Activated naive CD8-positive, alpha-beta T cell treated with anti-CD3 and anti-CD28 coated beads, Interleukin-2, amount 10 ng/mL, durations not matched to agents 7 days and 5 days (primary cell): ENCODE data around the gene CCDC141. TPM values are rescaled to one million over a fixed set of nuclear protein-coding genes. Genes with fewer than 3 reads are reported as not detected.
"Not testable (repeated sequence)": the region's sequence is repeated elsewhere in the genome, so short reads cannot be mapped to it uniquely, and the experiment has no call there.

Source experiments
- ATAC-seq: fragments of 150-1000 bp; cut with Tn5 transposase; one replicate; pipeline ENCODE4 v1.10.0; 2021; ENCODE audit warnings: low read depth, moderate library complexity
- POLR2A ChIA-PET: fragments of 350-600 bp; sonication (Branson Sonifier 250); formaldehyde crosslinking; loops from one replicate; lab custom pipeline; 2021; ENCODE audit warnings: antibody characterized with exemption; lab: Charles Lee
- DNase-seq: peaks from one replicate; pipeline ENCODE4 v3.0.0; 2021
- H3K27ac Mint-ChIP-seq: one replicate; pipeline ENCODE4 v1.8.0; 2022; ENCODE audit warnings: mild to moderate bottlenecking, mixed read lengths
- H3K27me3 Mint-ChIP-seq: one replicate; pipeline ENCODE4 v1.8.0; 2022; ENCODE audit warnings: mild to moderate bottlenecking, moderate library complexity, mixed read lengths
- H3K36me3 Mint-ChIP-seq: one replicate; pipeline ENCODE4 v1.8.0; 2021; ENCODE audit warnings: mild to moderate bottlenecking, mixed read lengths
- H3K4me1 Mint-ChIP-seq: one replicate; pipeline ENCODE4 v1.8.0; 2021; ENCODE audit warnings: mixed read lengths
- H3K4me3 Mint-ChIP-seq: one replicate; pipeline ENCODE4 v1.8.0; 2022; ENCODE audit warnings: mild to moderate bottlenecking, moderate library complexity, mixed read lengths
- H3K9me3 Mint-ChIP-seq: one replicate; pipeline ENCODE4 v1.8.0; 2021; ENCODE audit warnings: mixed read lengths
- total RNA-seq, 2 experiments: library from RNA; stranded (reverse); gene quantifications; one replicate each; pipeline ENCODE4 v1.2.3, GENCODE V29; 2021

CCDC141 gene
- total RNA-seq, 2 experiments from 2014 or later, result 11.8 to 15.0 TPM

DNA sequence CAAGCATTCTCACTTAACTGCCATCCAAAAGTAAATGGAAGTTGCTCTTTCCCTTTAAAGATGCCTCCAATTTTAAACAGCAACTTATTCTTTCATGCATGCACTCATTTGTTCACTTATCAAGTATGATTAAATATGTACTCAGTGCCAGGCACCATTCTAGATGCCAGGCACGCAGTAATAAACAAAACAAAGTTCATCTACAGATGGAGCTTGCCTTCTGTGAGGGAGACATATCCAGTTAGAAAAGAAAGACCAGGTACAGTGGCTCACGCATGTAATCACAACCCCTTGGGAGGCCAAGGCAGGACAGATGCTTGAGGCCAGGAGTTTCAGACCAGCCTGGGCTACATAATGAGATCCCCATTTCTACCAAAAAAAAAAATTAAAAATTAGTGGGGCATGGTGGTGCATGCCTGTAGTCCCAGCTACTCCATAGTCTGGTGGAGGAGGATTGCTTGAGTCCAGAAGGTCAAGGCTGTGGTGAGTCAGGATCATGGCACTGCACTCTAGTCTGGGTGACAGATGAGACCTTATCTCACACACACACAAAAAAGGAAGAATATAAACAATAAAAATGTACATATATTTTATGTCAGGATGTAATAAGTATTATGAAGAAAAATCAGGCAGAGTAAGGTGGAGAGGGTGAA is 19.2 kb upstream of the CCDC141 start:
- Mint-ChIP-seq H3K36me3 (peaks cover 16% of the 10 kb centered on the region), H3K4me1 (no peaks in the 10 kb centered on the region), H3K4me3 (no peak overlapping the region), H3K27me3 (no peaks in the 10 kb centered on the region), H3K27ac (no peak overlapping the region), H3K9me3 (peaks cover 11% of the 10 kb centered on the region)
- POLR2A ChIA-PET, result no interaction called here
- DNase-seq (no peak), ATAC-seq (no peak)

DNA sequence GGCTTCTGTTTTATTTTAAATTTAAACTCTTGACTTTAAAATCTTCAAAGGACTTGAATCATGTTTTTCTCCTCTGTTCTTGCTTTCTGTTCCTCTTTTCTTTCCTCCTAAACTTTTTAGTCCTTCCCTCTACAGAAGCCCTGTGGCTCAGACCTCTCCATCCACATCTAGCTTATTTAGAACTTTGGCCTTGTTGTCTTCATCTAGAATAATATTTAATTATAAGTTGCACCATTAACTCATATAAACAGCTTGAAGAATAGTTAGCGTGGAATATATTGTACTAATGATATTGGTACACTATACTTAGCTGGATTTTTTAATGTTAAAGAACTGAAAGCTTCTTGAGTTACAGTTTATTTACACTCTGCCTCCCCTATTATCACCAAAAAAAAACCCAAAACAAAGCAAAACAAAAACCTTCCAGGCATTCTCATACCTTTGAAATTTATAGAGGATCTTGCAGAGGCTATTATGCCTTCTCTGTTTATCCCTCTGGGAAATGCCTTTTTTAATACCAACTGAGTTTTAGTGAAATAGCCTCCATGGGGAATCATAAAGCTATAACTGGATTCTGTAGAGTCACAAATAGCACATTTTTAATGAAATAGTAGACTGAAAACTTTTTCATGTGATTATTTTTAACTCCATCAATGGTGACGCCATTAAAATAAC is 9.2 kb upstream of the CCDC141 start:
- Mint-ChIP-seq H3K27ac (no peak overlapping the region), H3K36me3 (no peaks in the 10 kb centered on the region), H3K4me3 (no peak overlapping the region), H3K9me3 (peaks cover 3% of the 10 kb centered on the region), H3K4me1 (no peaks in the 10 kb centered on the region), H3K27me3 (no peaks in the 10 kb centered on the region)
- DNase-seq (no peak), ATAC-seq (no peak)
- POLR2A ChIA-PET, result interaction anchor here (0.7 kb wide), 1 partner anchor 9 kb away, joined by 3 read pairs; the partner anchor contains the start of gene CCDC141

DNA sequence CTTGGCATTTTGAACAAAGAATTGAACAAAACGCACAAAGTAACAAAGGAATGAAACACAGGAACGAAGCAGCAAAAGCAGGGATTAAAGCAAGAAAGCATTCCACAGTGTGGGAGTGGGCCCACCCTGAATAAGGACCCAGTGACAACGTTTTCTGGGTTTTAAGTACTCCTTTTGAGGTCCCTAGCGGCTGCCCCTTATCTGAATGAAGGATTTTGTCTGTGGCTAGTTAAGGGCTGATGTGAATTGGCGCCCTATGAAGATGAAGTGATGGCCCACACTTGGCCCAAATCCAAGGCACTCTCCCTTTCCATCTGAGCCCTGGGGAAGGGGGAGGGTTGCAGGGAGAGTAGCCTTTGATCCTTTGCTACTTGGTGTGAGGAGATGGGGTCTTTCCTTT is 7.8 kb upstream of the CCDC141 start:
- Mint-ChIP-seq H3K27ac (no peak overlapping the region), H3K27me3 (no peaks in the 10 kb centered on the region), H3K4me1 (no peaks in the 10 kb centered on the region), H3K9me3 (no peaks in the 10 kb centered on the region), H3K4me3 (no peak overlapping the region), H3K36me3 (no peaks in the 10 kb centered on the region)
- POLR2A ChIA-PET, result no interaction called here
- no peak for ATAC-seq
- no peak for DNase-seq

DNA sequence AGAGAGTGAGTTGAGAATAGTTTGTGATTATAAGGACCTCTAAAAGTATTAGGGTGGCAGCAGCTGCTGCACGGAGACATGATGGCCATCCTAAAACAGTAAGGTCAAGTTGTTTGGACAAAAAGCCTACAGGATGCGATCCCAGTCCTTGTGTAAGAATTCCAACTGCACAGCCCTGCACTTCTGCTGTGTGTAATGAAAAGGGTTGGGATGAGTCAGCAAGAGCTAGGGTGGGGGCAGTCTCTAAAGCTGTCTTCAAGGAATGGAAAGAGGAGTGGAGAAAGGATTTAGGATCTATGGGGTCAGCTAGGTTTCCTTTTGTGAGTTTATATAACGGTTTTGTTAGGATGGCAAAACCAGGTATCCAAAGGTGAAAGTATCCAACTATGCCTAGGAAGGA is 3.6 kb upstream of the CCDC141 start:
- H3K36me3 Mint-ChIP-seq, H3K4me3 Mint-ChIP-seq, H3K27ac Mint-ChIP-seq, POLR2A ChIA-PET, ATAC-seq, H3K9me3 Mint-ChIP-seq, DNase-seq, H3K27me3 Mint-ChIP-seq: not testable (repeated sequence)
- peaks cover 15% of the 10 kb centered on the region for H3K4me1 Mint-ChIP-seq

DNA sequence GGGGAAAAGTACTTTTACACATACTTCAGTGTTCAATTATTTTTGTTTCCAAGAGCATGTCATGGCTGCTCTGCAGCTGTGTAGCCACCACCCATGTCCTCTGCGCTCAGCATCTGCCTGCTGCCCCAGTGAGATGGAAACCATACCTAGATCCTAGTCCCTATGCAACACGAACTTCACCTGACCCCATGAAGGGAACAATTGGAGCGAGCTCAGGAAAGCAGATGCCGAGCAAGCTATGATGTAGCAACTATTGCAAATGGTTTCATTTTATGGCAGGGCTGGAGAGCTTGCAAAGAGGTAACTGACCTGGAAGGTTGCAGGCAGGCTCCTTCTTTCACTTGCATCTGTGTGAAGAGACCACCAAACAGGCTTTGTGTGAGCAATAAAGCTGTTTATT is 1.3 kb upstream of the CCDC141 start:
- DNase-seq, result no peak
- Mint-ChIP-seq H3K36me3 (peaks cover 7% of the 10 kb centered on the region), H3K4me1 (peaks cover 25% of the 10 kb centered on the region), H3K27me3 (no peaks in the 10 kb centered on the region), H3K4me3 (no peak overlapping the region), H3K27ac (no peak overlapping the region), H3K9me3 (no peaks in the 10 kb centered on the region)
- no peak for ATAC-seq
- POLR2A ChIA-PET, result interaction anchor here (1.3 to 3.5 kb wide), 2 partner anchors 8 to 20 kb away, joined by 3 to 22 read pairs; no protein-coding TSS in a partner anchor

DNA sequence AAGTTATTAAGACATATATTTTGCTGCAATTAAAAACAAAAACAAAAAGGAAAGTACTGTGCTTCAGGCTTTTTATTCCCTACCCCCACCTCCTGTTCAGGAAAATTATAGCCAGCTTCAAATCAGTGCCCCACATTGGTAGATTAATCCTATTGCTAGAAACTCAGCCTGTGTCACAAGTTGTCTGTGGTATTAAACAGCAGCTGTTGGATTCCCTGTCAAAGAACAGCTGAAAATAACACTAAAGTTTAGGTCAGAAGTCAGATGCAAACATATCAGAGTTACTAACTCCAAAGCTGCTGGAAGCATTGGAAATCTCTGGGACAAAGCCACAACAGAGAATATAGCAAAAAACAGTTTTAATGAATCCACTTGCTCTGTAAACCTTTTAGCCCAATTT is 818 bp upstream of the CCDC141 start:
- ATAC-seq (no peak), DNase-seq (no peak)
- H3K36me3 Mint-ChIP-seq, result peaks cover 12% of the 10 kb centered on the region
- H3K9me3 Mint-ChIP-seq, result no peaks in the 10 kb centered on the region
- peaks cover 30% of the 10 kb centered on the region for H3K4me1 Mint-ChIP-seq
- H3K27ac Mint-ChIP-seq, result no peak overlapping the region
- POLR2A ChIA-PET, result interaction anchor here (1.3 to 3.5 kb wide), 2 partner anchors 9 to 19 kb away, joined by 3 to 22 read pairs; no protein-coding TSS in a partner anchor
- no peaks in the 10 kb centered on the region for H3K27me3 Mint-ChIP-seq
- H3K4me3 Mint-ChIP-seq, result peak overlapping the region; percentile 31

DNA sequence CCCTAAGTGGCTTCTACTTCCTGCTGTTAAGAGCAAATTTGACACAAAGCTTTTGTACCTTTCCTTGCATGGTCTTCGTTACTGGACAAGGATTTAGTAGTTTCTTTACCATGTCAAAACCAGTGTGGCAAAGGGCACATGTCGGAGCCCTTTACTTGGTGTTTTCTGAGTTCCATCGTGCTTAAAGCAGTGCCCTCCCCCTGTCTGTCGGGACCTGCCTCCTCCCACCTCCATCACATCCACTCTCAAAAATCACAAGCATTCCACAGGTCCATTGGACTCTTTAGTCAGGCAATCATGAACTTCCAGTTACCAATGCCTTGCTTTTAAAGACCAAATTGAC is 763 bp downstream of the CCDC141 start:
- POLR2A ChIA-PET, result interaction anchor here (0.6 to 3.5 kb wide), 8 partner anchors 12 to 982 kb away, joined by 3 to 22 read pairs (median 3); no protein-coding TSS in a partner anchor
- no peaks in the 10 kb centered on the region for H3K9me3 Mint-ChIP-seq
- H3K27ac Mint-ChIP-seq, result peak overlapping the region; percentile 94
- peaks cover 22% of the 10 kb centered on the region for H3K36me3 Mint-ChIP-seq
- peaks cover 38% of the 10 kb centered on the region for H3K4me1 Mint-ChIP-seq
- ATAC-seq (peak; percentile 65), DNase-seq (peak; percentile 39)
- no peaks in the 10 kb centered on the region for H3K27me3 Mint-ChIP-seq
- peak overlapping the region; percentile 88 for H3K4me3 Mint-ChIP-seq

DNA sequence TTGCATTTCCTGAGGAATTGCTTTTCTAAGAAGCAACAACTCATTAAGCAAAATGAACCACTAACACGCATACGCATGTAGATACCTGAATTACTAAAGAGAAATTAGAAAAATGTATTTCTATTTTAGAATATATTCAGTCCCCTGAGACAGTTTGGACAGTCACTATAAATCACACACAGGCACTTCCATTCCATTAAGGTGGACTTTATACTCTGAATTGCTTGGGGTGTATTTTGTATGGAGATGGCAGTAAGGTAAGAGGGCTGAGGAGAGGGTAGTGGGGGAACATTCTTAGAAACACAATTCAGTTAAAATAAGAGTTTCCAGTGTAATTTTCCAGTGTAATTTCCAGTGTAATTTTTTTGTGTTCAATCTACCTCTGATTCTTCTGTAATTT is 1.8 kb downstream of the CCDC141 start:
- Mint-ChIP-seq H3K4me3 (peak overlapping the region; percentile 88), H3K9me3 (no peaks in the 10 kb centered on the region), H3K36me3 (peaks cover 31% of the 10 kb centered on the region), H3K4me1 (peaks cover 38% of the 10 kb centered on the region), H3K27me3 (no peaks in the 10 kb centered on the region), H3K27ac (peak overlapping the region; percentile 55)
- no peak for ATAC-seq
- DNase-seq, result no peak
- POLR2A ChIA-PET, result no interaction called here

DNA sequence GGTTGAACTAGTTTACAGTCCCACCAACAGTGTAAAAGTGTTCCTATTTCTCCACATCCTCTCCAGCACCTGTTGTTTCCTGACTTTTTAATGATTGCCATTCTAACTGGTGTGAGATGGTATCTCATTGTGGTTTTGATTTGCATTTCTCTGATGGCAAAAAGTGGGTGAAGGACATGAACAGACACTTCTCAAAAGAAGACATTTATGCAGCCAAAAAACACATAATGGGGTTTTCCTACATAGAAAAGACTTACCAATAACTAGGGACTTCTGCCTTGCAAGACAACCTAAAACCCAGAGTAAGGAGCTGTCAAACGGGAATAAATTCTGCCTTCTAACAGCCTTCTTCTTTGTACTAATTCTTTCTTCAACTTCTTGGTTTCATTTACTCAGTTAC is 4.3 kb downstream of the CCDC141 start:
- DNase-seq, ATAC-seq, POLR2A ChIA-PET, H3K27me3 Mint-ChIP-seq, H3K4me3 Mint-ChIP-seq, H3K9me3 Mint-ChIP-seq: not testable (repeated sequence)
- H3K4me1 Mint-ChIP-seq, result peaks cover 34% of the 10 kb centered on the region
- peaks cover 47% of the 10 kb centered on the region for H3K36me3 Mint-ChIP-seq
- peak overlapping the region; percentile 36 for H3K27ac Mint-ChIP-seq

DNA sequence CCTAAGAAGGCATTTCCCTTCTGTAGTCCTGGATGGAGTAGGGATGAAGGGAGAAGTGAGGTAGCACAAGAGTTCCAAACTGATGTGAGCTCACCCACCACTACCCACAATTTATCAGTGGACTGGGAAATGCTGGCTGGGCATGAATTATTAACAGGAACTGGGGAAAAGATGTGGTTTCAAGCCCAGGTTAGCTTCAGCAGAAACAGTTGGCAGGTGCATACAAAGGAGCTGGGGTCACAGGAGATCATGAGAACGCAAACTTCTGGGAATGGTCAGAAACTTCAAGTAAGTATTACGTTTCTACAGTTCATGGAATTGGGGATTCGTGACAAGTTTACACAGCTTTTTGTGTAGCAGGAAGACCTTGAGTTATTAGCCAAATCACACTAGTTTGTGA is 5.4 kb downstream of the CCDC141 start:
- peak overlapping the region; percentile 65 for H3K27ac Mint-ChIP-seq
- H3K27me3 Mint-ChIP-seq, result no peaks in the 10 kb centered on the region
- H3K4me3 Mint-ChIP-seq, result peak overlapping the region; percentile 38
- peaks cover 52% of the 10 kb centered on the region for H3K36me3 Mint-ChIP-seq
- DNase-seq (no peak), ATAC-seq (no peak)
- peaks cover 29% of the 10 kb centered on the region for H3K4me1 Mint-ChIP-seq
- POLR2A ChIA-PET, result interaction anchor here (0.8 kb wide), 1 partner anchor 13 kb away, joined by 3 read pairs; no protein-coding TSS in a partner anchor
- H3K9me3 Mint-ChIP-seq, result peaks cover 5% of the 10 kb centered on the region

DNA sequence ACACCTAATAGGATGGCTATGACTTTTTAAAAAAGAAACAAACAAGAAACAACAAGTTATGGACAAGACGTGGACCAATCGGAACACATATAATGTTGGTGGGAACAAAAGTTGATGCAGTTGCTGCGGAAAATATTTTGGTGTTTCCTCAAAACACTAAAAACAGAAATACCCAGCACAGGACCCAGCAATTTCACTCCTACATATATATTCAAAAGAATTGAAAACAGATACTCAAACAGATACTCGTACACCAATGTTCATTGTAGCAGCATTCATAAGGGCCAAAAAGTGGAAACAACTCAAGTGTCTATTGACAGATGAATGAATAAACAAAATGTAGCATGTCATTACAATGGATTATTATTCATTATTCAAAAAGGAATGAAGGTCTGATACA is 12.1 kb downstream of the CCDC141 start:
- H3K27me3 Mint-ChIP-seq, result no peaks in the 10 kb centered on the region
- peaks cover 12% of the 10 kb centered on the region for H3K4me1 Mint-ChIP-seq
- peaks cover 15% of the 10 kb centered on the region for H3K9me3 Mint-ChIP-seq
- no peak overlapping the region for H3K4me3 Mint-ChIP-seq
- peaks cover 42% of the 10 kb centered on the region for H3K36me3 Mint-ChIP-seq
- POLR2A ChIA-PET, result no interaction called here
- H3K27ac Mint-ChIP-seq, result no peak overlapping the region
- no peak for ATAC-seq
- DNase-seq, result no peak

DNA sequence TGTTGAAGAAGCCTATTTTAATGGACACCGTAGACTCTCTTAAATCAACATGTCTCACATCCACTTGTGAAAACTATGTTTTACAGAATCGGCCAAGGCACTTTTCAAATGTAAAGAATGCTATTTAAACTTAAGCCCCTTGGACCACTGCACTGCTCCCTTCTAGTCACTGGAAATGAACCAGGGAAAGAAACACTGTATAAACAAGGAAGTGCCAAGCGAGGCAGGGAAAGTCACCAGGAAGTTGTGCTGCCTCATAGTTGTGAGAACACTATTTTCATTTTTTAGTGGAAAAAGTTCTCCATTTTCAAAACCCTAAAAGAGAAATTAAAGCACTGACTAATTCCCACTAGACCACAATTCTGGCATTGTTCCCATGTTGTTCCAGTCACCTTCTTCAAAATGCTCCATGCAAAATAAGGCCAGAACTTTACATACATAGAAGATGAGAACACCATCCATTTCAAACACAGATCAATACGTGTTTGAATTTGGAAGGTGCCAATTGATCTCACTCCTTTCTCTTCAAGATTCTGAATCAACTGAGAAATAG is 13.5 kb downstream of the CCDC141 start:
- Mint-ChIP-seq H3K9me3 (peaks cover 10% of the 10 kb centered on the region), H3K27me3 (no peaks in the 10 kb centered on the region), H3K27ac (no peak overlapping the region), H3K4me1 (peaks cover 21% of the 10 kb centered on the region), H3K36me3 (peaks cover 34% of the 10 kb centered on the region), H3K4me3 (no peak overlapping the region)
- no peak for DNase-seq
- POLR2A ChIA-PET, result interaction anchor here (1.0 kb wide), 1 partner anchor 13 kb away, joined by 3 read pairs; no protein-coding TSS in a partner anchor
- ATAC-seq, result no peak

DNA sequence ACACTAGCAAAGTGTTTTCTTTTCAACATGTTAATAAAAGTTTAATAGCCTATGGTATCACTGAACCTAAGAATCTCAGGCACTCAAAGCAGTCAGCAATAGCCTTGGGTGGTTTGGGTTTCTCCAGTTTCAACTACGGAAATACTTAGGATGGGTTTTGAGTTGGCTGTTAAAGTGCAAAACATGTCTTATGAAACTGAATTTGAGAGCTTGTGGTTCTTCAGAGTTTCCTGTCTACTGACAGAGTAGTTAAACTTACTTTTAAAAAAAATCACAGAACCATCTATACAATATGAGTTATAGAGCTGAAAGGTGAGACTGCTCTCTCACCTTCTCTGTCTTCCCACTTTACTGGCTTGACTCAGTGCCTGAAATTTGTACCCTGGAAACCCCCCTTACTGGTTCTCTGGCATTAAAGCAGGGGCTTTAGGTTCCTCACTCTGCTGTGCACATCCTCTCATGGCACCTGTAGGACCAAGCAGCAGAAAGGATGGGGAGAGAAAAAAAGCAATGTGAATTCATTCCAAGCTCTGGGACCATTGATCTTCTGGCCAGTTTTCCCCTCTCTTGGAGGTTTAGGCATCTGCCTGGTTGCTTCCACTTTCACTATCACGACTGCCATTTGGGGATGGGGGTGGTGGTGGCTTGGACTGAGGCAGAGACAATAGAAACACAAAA is 18.1 kb downstream of the CCDC141 start:
- Mint-ChIP-seq H3K4me1 (peaks cover 23% of the 10 kb centered on the region), H3K27me3 (no peaks in the 10 kb centered on the region)
- POLR2A ChIA-PET, result interaction anchor here (0.8 to 2.3 kb wide), 3 partner anchors 12 to 18 kb away, joined by 3 to 22 read pairs (median 4); partner anchors contain the start of gene CCDC141

More for the DNA sequence above, 18.1 kb downstream of the CCDC141 start:
- peaks cover 25% of the 10 kb centered on the region for H3K9me3 Mint-ChIP-seq
- peak overlapping the region; percentile 95 for H3K27ac Mint-ChIP-seq
- H3K36me3 Mint-ChIP-seq, result peaks cover 38% of the 10 kb centered on the region
- ATAC-seq (peak; percentile 95), DNase-seq (no peak)
- peak overlapping the region; percentile 80 for H3K4me3 Mint-ChIP-seq
